GM06990 (cell line): ENCODE results near the gene CES5A.
"Not testable (repeated sequence)": the region's sequence is repeated elsewhere in the genome, so short reads cannot be mapped to it uniquely, and the experiment has no call there.

Source experiments
- DNase-seq: peaks from one replicate; pipeline ENCODE4 v3.0.0-alpha.2; 2011; ENCODE audit not compliant: insufficient read length; ENCODE audit errors: extremely low read depth
- H3K27me3 ChIP-seq: replicated peaks from 2 replicates; pipeline ENCODE4 v1.6.0; 2011; ENCODE audit warnings: low read length; ENCODE audit not compliant: control insufficient read depth, insufficient read depth
- H3K36me3 ChIP-seq: 2 replicates; pipeline ENCODE4 v1.5.1; 2011; ENCODE audit warnings: low read length; ENCODE audit not compliant: control insufficient read depth, insufficient read depth
- H3K4me3 ChIP-seq: replicated peaks from 2 replicates; pipeline ENCODE4 v1.5.1; 2011; ENCODE audit warnings: low read depth, mild to moderate bottlenecking, control low read depth, low read length
- TF ChIP-seq, protein P1 (sequence below): IDR thresholded peaks from 2 replicates; pipeline ENCODE4 v1.5.1; 2011; ENCODE audit warnings: low read length, control low read depth, mild to moderate bottlenecking, inconsistent platforms; ENCODE audit not compliant: insufficient read depth, poor library complexity, severe bottlenecking

CES5A gene

DNA sequence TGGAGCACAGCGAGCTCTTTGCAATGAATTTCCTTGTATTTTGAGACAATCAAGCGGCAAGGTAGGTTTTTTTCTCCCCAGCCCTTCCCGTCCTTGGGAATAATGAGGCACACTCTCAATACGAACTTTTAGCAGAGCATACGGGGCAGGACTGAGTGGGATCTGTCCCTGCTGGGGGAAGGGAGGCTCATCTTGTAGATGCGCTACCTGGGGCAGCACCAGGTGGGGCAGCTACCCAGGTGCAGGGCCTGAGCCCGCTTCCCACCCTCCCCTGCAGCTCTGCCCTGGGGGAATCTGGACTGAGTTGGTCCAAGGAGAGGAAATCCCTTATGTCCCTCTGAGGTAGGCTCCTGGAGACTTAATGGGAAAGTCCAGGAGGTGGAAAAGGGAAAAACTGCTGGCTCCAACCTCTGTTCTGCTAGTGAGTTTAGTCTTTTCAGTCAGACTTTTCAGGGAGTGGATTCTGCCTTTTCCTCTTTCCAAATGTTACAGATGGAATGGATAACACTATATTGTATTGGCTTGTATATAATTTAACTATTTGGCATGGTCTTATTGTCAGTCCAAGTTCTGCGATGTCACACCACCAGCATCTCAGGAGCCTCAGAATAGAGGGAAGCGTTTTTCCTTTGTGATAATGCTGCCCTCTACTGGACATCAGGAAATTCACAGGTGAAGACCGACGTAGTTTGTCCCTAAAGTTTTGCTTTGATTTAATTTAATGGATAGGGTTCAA, 32.6 kb downstream of the CES5A start:
- Histone ChIP-seq H3K27me3 (no peaks in the 10 kb centered on the region), H3K4me3 (no peak overlapping the region), H3K36me3 (no peaks in the 10 kb centered on the region)
- TF ChIP-seq, protein P1, sequence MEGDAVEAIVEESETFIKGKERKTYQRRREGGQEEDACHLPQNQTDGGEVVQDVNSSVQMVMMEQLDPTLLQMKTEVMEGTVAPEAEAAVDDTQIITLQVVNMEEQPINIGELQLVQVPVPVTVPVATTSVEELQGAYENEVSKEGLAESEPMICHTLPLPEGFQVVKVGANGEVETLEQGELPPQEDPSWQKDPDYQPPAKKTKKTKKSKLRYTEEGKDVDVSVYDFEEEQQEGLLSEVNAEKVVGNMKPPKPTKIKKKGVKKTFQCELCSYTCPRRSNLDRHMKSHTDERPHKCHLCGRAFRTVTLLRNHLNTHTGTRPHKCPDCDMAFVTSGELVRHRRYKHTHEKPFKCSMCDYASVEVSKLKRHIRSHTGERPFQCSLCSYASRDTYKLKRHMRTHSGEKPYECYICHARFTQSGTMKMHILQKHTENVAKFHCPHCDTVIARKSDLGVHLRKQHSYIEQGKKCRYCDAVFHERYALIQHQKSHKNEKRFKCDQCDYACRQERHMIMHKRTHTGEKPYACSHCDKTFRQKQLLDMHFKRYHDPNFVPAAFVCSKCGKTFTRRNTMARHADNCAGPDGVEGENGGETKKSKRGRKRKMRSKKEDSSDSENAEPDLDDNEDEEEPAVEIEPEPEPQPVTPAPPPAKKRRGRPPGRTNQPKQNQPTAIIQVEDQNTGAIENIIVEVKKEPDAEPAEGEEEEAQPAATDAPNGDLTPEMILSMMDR, result peak; percentile 62
- no peak for DNase-seq

DNA sequence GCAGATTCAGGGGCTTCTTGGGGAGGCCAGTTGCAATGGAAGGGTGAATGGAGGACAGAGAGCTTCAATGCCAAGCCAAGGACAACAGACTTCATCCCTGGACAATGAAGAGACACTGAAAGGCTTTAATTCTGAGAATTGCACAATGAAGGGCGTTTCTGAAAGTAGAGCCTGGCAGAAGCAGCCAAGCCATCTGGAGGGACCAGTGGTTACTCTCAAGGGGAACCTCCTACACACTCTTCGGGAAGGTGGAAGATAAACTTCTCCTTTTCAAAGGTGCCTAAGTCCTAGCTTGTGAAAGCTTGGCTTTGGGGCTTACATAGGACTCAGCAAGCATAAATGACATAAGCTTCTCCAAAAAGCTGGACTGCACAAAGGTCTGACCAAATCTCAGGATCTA, 36.1 kb downstream of the CES5A start:
- no peak for DNase-seq
- H3K36me3 ChIP-seq, result no peaks in the 10 kb centered on the region
- TF ChIP-seq, protein P1, result no peak
- H3K4me3 ChIP-seq, result no peak overlapping the region
- no peaks in the 10 kb centered on the region for H3K27me3 ChIP-seq

DNA sequence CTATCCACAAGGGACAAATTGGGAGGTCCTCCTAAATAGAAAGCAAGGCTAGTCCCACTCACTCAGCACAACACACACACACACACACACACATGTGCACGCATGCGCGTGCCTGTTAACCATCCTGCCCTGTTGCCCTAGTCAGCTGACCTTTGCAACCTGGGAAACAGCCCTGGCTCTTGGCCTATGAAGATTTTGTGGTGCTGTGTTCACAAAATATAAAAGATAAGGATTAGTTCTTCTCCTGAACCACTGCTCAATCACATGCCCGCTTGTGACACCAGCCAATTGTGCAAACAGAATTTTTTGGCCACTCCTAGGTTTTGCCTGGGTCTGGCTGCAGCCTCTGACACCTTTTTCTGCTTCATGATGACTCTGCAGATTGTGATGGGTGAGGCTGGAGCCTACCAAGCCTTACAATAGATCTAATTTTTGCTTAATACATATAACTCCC, 39.0 kb downstream of the CES5A start:
- Histone ChIP-seq H3K4me3 (no peak overlapping the region), H3K36me3 (no peaks in the 10 kb centered on the region), H3K27me3 (no peaks in the 10 kb centered on the region)
- TF ChIP-seq, protein P1, result no peak
- DNase-seq, result no peak

DNA sequence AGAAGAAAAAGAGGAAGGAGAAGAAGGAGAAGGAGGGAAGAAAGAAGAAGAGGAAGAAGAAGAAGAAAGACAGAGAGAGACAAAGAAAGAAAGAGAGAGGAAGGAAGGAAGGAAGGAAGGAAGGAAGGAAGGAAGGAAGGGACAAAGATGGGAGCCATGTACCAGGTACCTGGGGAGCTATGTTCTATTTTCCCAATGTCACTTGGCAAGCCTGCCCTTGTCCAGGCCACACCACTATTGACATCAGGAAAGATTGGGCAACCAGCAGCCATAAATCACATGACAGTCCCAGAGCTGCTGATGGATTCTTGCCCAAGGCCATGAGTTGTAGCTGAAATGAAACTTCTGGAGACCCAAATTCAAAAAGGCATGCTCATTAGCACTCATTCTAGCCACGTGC, 39.6 kb downstream of the CES5A start:
- H3K4me3 ChIP-seq, result no peak overlapping the region
- no peaks in the 10 kb centered on the region for H3K27me3 ChIP-seq
- no peaks in the 10 kb centered on the region for H3K36me3 ChIP-seq
- TF ChIP-seq, protein P1, result no peak
- no peak for DNase-seq

DNA sequence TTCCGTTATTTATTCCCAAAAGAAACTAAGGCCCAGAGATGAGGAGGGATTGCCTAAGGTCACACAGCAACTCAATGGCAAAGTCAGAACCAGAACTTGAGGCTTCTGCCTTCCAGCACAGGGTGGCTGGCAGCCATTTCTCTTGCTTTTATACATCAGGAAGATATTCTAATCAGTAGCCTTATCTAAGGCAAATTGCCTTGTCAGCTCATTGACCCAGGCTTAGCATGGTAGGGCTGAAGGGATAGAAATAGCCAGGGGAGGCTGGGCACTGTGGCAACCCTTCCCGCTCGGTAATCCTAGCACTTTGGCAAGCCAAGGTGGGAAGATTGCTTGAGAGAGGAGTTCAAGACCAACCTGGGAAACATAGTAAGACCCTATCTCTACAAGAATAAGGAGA, 40.0 kb downstream of the CES5A start:
- not testable (repeated sequence) for H3K4me3 ChIP-seq, H3K27me3 ChIP-seq, DNase-seq

DNA sequence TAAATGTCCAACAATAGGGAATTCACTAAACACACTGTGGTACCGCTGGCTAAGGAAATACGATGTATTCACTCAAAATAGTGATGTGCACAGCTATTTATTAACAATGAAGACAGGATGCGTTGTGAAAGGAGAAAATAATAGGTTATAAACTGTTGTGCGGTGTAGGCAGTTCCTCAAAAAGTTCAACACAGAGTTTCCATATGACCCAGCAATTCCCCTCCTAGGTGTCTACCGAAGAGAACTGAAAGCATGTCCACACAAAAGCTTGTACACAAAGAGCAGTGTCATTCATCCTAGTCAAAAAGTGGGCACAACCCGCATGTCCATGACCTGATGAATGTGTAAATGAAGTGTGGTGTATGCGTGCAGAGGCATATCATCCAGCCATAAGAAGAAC, 41.1 kb downstream of the CES5A start:
- H3K4me3 ChIP-seq, result no peak overlapping the region
- no peak for DNase-seq
- no peaks in the 10 kb centered on the region for H3K27me3 ChIP-seq
- H3K36me3 ChIP-seq, result no peaks in the 10 kb centered on the region
- TF ChIP-seq, protein P1, result no peak

More for the DNA sequence above, 40.0 kb downstream of the CES5A start:
- not testable (repeated sequence) for H3K36me3 ChIP-seq
